HuH-7.5 (cell line): ENCODE results near the gene IFNA17.
"Not testable (repeated sequence)": the region's sequence is repeated elsewhere in the genome, so short reads cannot be mapped to it uniquely, and the experiment has no call there.

Experiments used
- DNase-seq: peaks from one replicate; pipeline ENCODE4 v3.0.0; 2011; ENCODE audit warnings: low spot score

Gene IFNA17

DNA sequence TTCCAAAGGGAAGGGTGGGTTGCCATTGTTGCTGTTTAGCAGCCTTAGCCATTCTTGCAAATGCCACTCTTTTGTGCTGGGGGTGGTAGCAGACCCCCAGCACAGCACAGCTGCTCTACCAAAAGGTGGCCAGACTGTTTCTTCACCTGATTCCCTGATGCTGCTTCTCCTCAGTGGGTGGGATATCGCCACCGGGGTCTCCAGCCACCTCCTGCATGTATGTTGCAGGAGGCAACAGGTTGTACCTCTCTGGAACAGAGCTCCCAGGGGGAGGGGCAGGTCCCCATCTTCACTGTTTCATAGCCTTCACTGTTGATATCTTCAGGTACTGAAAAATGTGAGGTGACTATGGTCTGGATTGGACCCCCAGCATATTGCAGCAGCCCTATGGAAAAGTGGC lies 17.2 kb downstream of the IFNA17 start:
- DNase-seq: not testable (repeated sequence)

DNA sequence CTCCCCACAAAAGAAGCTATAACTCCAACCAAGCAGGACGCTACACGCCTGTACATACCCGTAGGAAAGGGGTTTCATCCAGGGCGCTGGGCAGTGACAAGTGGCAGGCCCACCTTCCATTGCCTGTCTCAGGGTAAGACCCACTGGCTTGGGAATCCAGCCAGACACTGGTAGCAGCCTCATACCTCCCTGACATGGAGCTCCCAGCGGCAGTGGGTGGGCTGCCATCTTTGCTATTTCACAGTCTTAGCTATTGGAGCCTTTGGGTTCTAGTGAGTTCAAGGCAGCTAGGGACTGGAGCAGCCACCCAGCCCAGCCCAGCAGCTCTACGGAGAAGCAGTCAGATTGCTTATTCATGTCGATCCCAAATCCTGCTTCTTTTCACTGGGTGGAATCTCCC lies 17.7 kb downstream of the IFNA17 start:
- DNase-seq: no peak

- not testable (repeated sequence) for DNase-seq
These were observed 21.0 kb downstream of the IFNA17 start, which contains the start of gene IFNA10 for GRCh38 chr9:21207043-21207442. IFNA10 (minus strand) TSS chr9:21207143; CDS start chr9:21207097, 46 bp downstream.

DNA sequence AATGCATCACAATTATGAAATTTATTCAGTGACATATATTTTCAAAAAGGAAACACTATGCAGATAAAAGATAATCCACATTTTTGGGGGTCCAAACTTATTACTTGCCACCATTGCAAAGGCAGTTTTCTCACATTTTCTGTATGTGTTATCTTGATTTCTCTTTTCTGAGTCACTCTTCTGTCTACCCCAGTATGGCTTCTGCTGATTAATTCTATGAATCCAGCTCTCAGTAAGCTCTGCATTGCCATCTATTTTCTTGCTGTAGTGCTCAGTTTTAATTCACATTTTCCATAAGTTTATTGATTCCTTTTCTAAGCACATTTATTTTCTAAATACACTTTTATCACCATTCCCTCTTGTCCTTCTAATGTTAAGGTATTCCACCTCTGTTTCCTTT lies 22.8 kb downstream of the IFNA17 start:
- no peak for DNase-seq

DNA sequence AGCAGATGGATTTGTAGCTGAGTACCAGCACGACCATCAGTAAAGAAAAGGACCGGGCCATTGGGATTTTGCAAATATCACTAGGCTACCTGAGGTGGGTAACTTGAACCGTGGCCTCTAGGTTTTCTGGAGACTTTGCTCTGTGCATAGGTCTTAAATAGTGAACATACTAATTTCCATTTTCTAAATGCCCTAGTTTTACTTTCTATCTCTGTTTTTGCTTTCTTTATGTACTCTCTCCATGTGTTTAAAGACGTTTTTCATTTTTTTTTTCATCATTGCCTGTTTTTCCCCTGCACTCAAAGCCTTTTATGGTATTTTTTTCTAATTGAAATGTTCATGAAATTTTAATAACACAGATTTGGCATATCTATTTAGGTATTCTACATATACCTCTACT lies 25.9 kb downstream of the IFNA17 start, which contains the start of gene IFNA7:
Gene IFNA7, minus strand, starts transcription at position 101 of the 400 bp plus-strand sequence. Its CDS starts 40 bp downstream, at position 61.
- DNase-seq: not testable (repeated sequence)

GRCh38 chr9:21194867-21195776 lies 32.9 kb downstream of the IFNA17 start:
- not testable (repeated sequence) for DNase-seq

DNA sequence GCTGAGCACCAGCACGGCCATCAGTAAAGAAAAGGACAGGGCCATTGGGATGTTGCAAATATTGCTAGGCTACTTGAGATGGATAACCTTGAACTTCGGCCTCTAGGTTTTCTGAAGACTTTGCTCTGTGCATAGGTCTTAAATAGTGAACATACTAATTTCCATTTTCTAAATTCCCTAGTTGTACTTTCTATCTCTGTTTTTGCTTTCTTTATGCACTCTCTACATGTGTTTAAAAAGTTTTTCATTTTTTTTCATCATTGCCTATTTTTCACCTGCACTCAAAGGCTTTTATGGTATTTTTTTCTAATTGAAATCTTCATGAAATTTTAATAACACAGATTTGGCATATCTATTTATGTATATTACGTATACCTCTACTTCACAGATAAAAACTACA lies 40.5 kb downstream of the IFNA17 start, which contains the start of gene IFNA4:
Gene IFNA4, minus strand, starts transcription at position 101 of the 400 bp plus-strand sequence. Its CDS starts 56 bp downstream, at position 45.
- DNase-seq: not testable (repeated sequence)

DNA sequence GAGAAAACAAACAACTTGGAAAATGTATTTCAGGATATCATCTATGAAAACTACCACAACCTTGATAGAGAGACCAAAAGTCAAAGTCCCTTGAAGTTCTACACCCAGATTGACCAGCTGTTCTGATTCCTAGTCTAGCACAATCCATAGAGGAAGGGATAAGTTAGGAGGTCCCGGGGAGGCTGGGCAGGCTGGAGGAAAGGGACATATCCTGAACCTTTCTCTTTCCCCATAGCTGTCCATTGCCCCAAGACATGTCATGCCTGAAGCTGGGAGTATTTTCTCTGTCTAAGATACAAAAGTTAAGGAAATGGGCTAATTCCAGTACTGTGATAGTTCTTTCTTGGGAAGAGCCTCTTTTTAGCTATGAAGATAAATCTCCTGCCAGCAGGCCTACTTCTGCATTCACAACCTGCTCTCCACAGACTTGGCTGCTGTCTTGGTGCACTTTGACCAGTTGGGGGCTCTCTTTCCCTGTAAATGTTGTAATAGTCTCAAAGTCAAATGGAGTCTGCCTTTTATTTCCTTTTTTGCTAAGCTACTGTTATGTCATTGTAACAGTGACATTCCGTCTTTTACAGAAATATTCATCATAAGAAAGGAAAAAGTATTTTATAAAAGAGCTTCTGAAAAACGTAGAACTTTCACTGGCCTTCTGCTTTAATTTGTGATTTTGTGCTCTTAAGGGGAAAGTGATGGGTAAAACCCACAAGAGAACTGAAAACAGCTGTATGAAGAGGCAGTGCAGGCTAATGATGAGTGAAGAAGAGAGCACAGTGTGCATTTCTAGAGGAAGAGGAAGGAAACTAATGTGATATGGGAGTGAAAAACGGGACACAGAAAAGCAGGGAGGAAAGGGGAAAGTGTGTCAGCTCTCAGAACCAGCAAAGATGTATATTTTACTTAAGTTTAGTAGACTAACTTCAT lies 44.9 kb downstream of the IFNA17 start:
- not testable (repeated sequence) for DNase-seq
